HCT116 (cell line): ENCODE measurements around the gene UCHL5. TPM values are rescaled to one million over a fixed set of nuclear protein-coding genes. Genes with fewer than 3 reads are reported as not detected.
"Not testable (repeated sequence)": the region's sequence is repeated elsewhere in the genome, so short reads cannot be mapped to it uniquely, and the experiment has no call there.

Experiments used
- ATAC-seq: fragments of 200-7000 bp; cut with Tn5 transposase; 2 replicates; pipeline ENCODE4 v1.9.1; 2020; ENCODE audit warnings: mild to moderate bottlenecking, moderate library complexity
- BruUV-seq: library from RNA; stranded (reverse); fragments of 400-500 nt; replicated peaks from 2 replicates; lab custom pipeline; 2021; lab: Mats Ljungman, UMichigan
- CTCF ChIA-PET: fragments of 300-600 bp; sonication (Branson Sonifier 250); formaldehyde crosslinking; loops from one replicate; lab custom pipeline; 2021; ENCODE audit warnings: antibody characterized with exemption; lab: Charles Lee
- POLR2A ChIA-PET: fragments of 300-600, 350-600 bp; sonication (Branson Sonifier 250); formaldehyde crosslinking; loops from one replicate; lab custom pipeline; 2021; ENCODE audit warnings: antibody characterized with exemption; lab: Charles Lee
- RAD21 ChIA-PET, 2 experiments: fragments of 300-600 bp; sonication (Branson Sonifier 250); formaldehyde crosslinking; loops; one replicate each; lab custom pipeline; 2023; ENCODE audit warnings: low total read pairs in 2 of 2; ENCODE audit not compliant: uncharacterized antibody in 2 of 2, unreplicated experiment in 2 of 2, low non-redundant PET in 1 of 2; lab: Charles Lee
- DNase-seq: peaks from one replicate; pipeline ENCODE4 v3.0.0-alpha.2; 2010; ENCODE audit warnings: low read depth, low spot score
- H2AFZ ChIP-seq: fragments of 200-600 bp; shearing (Covaris generic), sonication (generic); 2 replicates; pipeline ENCODE4 v1.6.1; 2017; ENCODE audit warnings: low read depth, mixed run types, mixed read lengths, antibody characterized with exemption, low read length; ENCODE audit not compliant: poor library complexity, severe bottlenecking
- H3K27ac ChIP-seq: 2 replicates; pipeline ENCODE4 v1.5.1; 2012; ENCODE audit warnings: low read depth, low read length
- H3K27me3 ChIP-seq: fragments of 200-600 bp; sonication (generic); 2 replicates; pipeline ENCODE4 v1.6.1; 2016; ENCODE audit warnings: mixed run types, low read length, mixed read lengths; ENCODE audit not compliant: insufficient read depth
- H3K36me3 ChIP-seq, 2 experiments: fragments of 200-500 bp in 1 of 2; fragments of 200-600 bp in 1 of 2; sonication (Bioruptor generic) in 1 of 2; sonication (generic) in 1 of 2; 2 replicates each; pipeline versions ENCODE4 v1.5.1 to v1.6.1; 2014 to 2016; ENCODE audit warnings: low read length in 2 of 2, inconsistent platforms in 1 of 2, mixed read lengths in 1 of 2, mixed run types in 1 of 2; ENCODE audit not compliant: insufficient read depth in 2 of 2, control insufficient read depth in 1 of 2
- H3K4me1 ChIP-seq, 2 experiments: fragments of 200-600 bp in 1 of 2; sonication (generic) in 1 of 2; 2 replicates each; pipeline versions ENCODE4 v1.5.1 to v1.6.1; 2012 to 2017; ENCODE audit warnings: low read length in 2 of 2, inconsistent platforms in 1 of 2, mild to moderate bottlenecking in 1 of 2, mixed read lengths in 1 of 2, mixed run types in 1 of 2, moderate library complexity in 1 of 2; ENCODE audit not compliant: insufficient read depth in 2 of 2, control insufficient read depth in 1 of 2
- H3K4me2 ChIP-seq: fragments of 200-600 bp; sonication (generic); 2 replicates; pipeline ENCODE4 v1.6.1; 2017; ENCODE audit warnings: mixed run types, low read length, mixed read lengths
- H3K4me3 ChIP-seq, 2 experiments: fragments of 200-600 bp in 1 of 2; sonication (generic) in 1 of 2; replicated peaks in 1 of 2; 2 replicates each; pipeline ENCODE4 v1.5.1; 2011 to 2016; ENCODE audit warnings: low read length in 2 of 2, control low read depth in 1 of 2, low read depth in 1 of 2, mild to moderate bottlenecking in 1 of 2, mixed read lengths in 1 of 2, mixed run types in 1 of 2
- H3K79me2 ChIP-seq: fragments of 200-600 bp; sonication (generic); 2 replicates; pipeline ENCODE4 v1.6.1; 2017; ENCODE audit warnings: mild to moderate bottlenecking, mixed run types, low read length, moderate library complexity, mixed read lengths; ENCODE audit not compliant: insufficient read depth
- H3K9ac ChIP-seq: fragments of 200-600 bp; sonication (generic); 2 replicates; pipeline ENCODE4 v1.6.1; 2016; ENCODE audit warnings: low read length, mixed read lengths
- H3K9me2 ChIP-seq: fragments of 200-600 bp; sonication (generic), shearing (Covaris generic); 2 replicates; pipeline ENCODE4 v1.6.1; 2017; ENCODE audit warnings: mixed run types, mild to moderate bottlenecking, moderate library complexity; ENCODE audit not compliant: insufficient read depth
- H3K9me3 ChIP-seq, 2 experiments: fragments of 200-500 bp in 1 of 2; fragments of 200-600 bp in 1 of 2; sonication (Bioruptor generic) in 1 of 2; sonication (generic) in 1 of 2; 2 replicates each; pipeline ENCODE4 v1.6.1; 2014 to 2017; ENCODE audit warnings: low read length in 2 of 2, mixed read lengths in 2 of 2, inconsistent platforms in 1 of 2, low read depth in 1 of 2, mild to moderate bottlenecking in 1 of 2, mixed run types in 1 of 2, moderate library complexity in 1 of 2; ENCODE audit not compliant: control insufficient read depth in 1 of 2, insufficient read depth in 1 of 2
- H4K20me1 ChIP-seq: fragments of 200-600 bp; sonication (generic), shearing (Covaris generic); 2 replicates; pipeline ENCODE4 v1.6.1; 2017; ENCODE audit warnings: mixed run types, mild to moderate bottlenecking, moderate library complexity; ENCODE audit not compliant: insufficient read depth
- ELF1 ChIP-seq: IDR thresholded peaks from 2 replicates; pipeline ENCODE4 v1.6.1; 2012; ENCODE audit warnings: low read depth, borderline replicate concordance
- FOSL1 ChIP-seq: IDR thresholded peaks from 2 replicates; pipeline ENCODE4 v1.6.1; 2012; ENCODE audit warnings: low read depth
- SP1 ChIP-seq: IDR thresholded peaks from 2 replicates; pipeline ENCODE4 v1.6.1; 2012; ENCODE audit warnings: low read depth
- intact Hi-C: fragments of 100-400 bp; cut with micrococcal nuclease; formaldehyde crosslinking; loops from 2 replicates; pipeline ENCODE4 v1.10.0; 2022
- total RNA-seq: library from RNA; stranded (reverse); gene quantifications from one replicate; pipeline ENCODE4 v1.2.1, GENCODE V29; 2021; ENCODE audit not compliant: unreplicated experiment

The UCHL5 gene
- total RNA-seq, 1 experiment from 2014 or later = 75.8 TPM

DNA sequence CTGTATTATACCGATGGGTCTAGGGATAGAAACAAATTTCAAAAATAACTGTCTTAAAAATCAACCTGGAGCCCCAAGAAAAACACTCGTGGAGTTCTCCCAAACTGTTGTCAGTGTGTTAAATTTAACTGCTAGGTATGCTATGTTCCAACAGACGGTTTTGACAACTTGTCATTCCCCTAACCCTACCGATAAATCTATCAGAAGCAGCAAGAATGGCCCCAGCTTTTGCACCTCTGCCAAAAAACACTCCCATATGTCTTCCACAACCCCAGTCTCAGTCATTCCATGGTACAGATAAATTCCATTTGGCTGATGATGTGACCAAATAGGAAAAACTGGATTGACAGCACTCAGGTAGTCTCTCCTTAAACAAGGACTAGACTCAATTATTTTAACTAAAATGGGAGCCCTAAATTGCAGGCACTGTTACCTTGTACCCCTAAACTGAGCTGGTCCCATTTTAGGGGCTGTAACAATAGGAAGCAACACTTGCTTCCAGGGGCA is 4.9 kb downstream of the UCHL5 start:
- H3K27me3 ChIP-seq = no peaks in the 10 kb centered on the region
- H3K4me1 ChIP-seq = peaks cover 8 to 16% of the 10 kb centered on the region in 2 experiments
- H3K79me2 ChIP-seq = peaks cover 100% of the 10 kb centered on the region
- H4K20me1 ChIP-seq = 0 out of 2 replicates have a peak, but pooled peaks cover 7% of the 10 kb centered on the region
- H3K9me3 ChIP-seq = no peaks in the 10 kb centered on the region
- ATAC-seq (no peak), DNase-seq (no peak)
- ChIA-PET RAD21 (no interaction called here), CTCF (no interaction called here), POLR2A (no interaction called here)
- no TSS peak for BruUV-seq
- H3K4me2 ChIP-seq = no peak overlapping the region
- H2AFZ ChIP-seq = no peak overlapping the region
- intact Hi-C loops = no loop called here
- no peak overlapping the region for H3K27ac ChIP-seq
- no peak overlapping the region for H3K4me3 ChIP-seq
- peaks cover 9 to 12% of the 10 kb centered on the region in 2 experiments; a peak in 3 of 4 replicates for H3K36me3 ChIP-seq
- H3K9ac ChIP-seq = no peak overlapping the region
- H3K9me2 ChIP-seq = no peaks in the 10 kb centered on the region
- TF ChIP-seq ELF1 (no peak), SP1 (no peak)

DNA sequence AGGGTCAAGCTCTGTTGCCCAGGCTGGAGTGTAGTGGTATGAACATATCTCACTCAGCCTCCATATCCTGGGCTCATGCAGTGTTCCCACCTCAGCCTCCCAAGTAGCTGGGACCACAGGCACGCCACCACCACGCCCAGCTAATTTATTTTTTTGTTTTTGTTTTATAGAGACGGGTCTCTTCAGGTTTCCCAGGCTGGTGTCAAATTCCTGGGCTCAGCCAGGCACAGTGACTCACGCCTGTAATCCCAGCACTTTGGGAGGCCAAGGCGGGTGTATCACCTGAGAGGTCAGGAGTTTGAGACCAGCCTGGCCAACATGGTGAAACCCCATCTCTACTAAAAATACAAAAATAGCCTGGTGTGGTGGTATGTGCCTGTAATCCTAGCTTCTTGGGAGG is 10.2 kb downstream of the UCHL5 start:
- H3K79me2 ChIP-seq = peaks cover 92% of the 10 kb centered on the region
- RAD21 ChIA-PET, H3K4me3 ChIP-seq, POLR2A ChIA-PET, H3K27me3 ChIP-seq, intact Hi-C loops, H3K9me2 ChIP-seq, H3K9me3 ChIP-seq, H3K27ac ChIP-seq, H2AFZ ChIP-seq, BruUV-seq, H4K20me1 ChIP-seq, H3K9ac ChIP-seq, CTCF ChIA-PET: not testable (repeated sequence)
- TF ChIP-seq FOSL1 = 0 out of 2 replicates have a peak, but pooled peaks have one; percentile 19
- peaks cover 8 to 13% of the 10 kb centered on the region in 2 experiments for H3K4me1 ChIP-seq
- ATAC-seq = peak; percentile 87
- peaks cover 26 to 48% of the 10 kb centered on the region in 2 experiments; a peak in 3 of 4 replicates for H3K36me3 ChIP-seq
- H3K4me2 ChIP-seq = peak overlapping the region; percentile 29; the same call in 1 of the 2 replicates
- DNase-seq = peak; percentile 28
